WTC11 (cell line): ENCODE data around the gene SLC12A9. TPM values are rescaled to one million over a fixed set of nuclear protein-coding genes. Genes with fewer than 3 reads are reported as not detected.

Experiments used
- ATAC-seq: fragments of 200-7000 bp; cut with Tn5 transposase; 2 replicates; pipeline ENCODE4 v1.10.0; 2021; ENCODE audit warnings: mild to moderate bottlenecking, moderate library complexity
- CTCF ChIA-PET: fragments of 300-600 bp; sonication (Branson Sonifier 250); formaldehyde crosslinking; loops from one replicate; lab custom pipeline; 2021; ENCODE audit warnings: antibody characterized with exemption; lab: Charles Lee
- POLR2A ChIA-PET: fragments of 350-600 bp; sonication (Branson Sonifier 250); formaldehyde crosslinking; loops from one replicate; lab custom pipeline; 2021; ENCODE audit warnings: antibody characterized with exemption; lab: Charles Lee
- DNase-seq: peaks from one replicate; pipeline ENCODE4 v3.0.0; 2021; ENCODE audit warnings: low spot score
- H3K27ac Mint-ChIP-seq: 2 replicates; pipeline ENCODE4 v1.8.0; 2021; ENCODE audit warnings: mixed read lengths
- H3K27me3 Mint-ChIP-seq: 2 replicates; pipeline ENCODE4 v1.8.0; 2021; ENCODE audit warnings: low read depth, mild to moderate bottlenecking, moderate library complexity, mixed read lengths
- H3K36me3 Mint-ChIP-seq: 2 replicates; pipeline ENCODE4 v1.8.0; 2021; ENCODE audit warnings: mixed read lengths
- H3K4me1 Mint-ChIP-seq: 2 replicates; pipeline ENCODE4 v1.8.0; 2022; ENCODE audit warnings: mixed read lengths
- H3K4me3 Mint-ChIP-seq: 2 replicates; pipeline ENCODE4 v1.8.0; 2021; ENCODE audit warnings: mild to moderate bottlenecking, moderate library complexity, mixed read lengths
- H3K9me3 Mint-ChIP-seq: 2 replicates; pipeline ENCODE4 v1.8.0; 2021; ENCODE audit warnings: mixed read lengths
- ARID4B ChIP-seq: sonication (generic); formaldehyde crosslinking; IDR thresholded peaks from 2 replicates; pipeline ENCODE4 v1.8.0; 2023; ENCODE audit warnings: missing genetic modification reagents, mild to moderate bottlenecking, borderline replicate concordance
- ATF6 ChIP-seq: sonication (generic); formaldehyde crosslinking; IDR thresholded peaks from 2 replicates; pipeline ENCODE4 v1.8.1; 2023; ENCODE audit warnings: mild to moderate bottlenecking, missing genetic modification reagents
- ELF4 ChIP-seq: sonication (generic); formaldehyde crosslinking; IDR thresholded peaks from 2 replicates; pipeline ENCODE4 v1.8.1; 2022; ENCODE audit warnings: low read depth, mild to moderate bottlenecking, moderate library complexity, missing genetic modification reagents
- FOXJ3 ChIP-seq: sonication (generic); formaldehyde crosslinking; IDR thresholded peaks from 2 replicates; pipeline ENCODE4 v1.9.0; 2021; ENCODE audit warnings: missing genetic modification reagents, mild to moderate bottlenecking, borderline replicate concordance
- JAZF1 ChIP-seq: fragments of 250-450 bp; sonication (Bioruptor Pico); IDR thresholded peaks from 2 replicates; pipeline ENCODE4 v1.9.0; 2021; ENCODE audit warnings: moderate library complexity, mild to moderate bottlenecking, inconsistent platforms
- KAT7 ChIP-seq: sonication (generic); formaldehyde crosslinking; IDR thresholded peaks from 2 replicates; pipeline ENCODE4 v1.8.1; 2023; ENCODE audit warnings: missing genetic modification reagents, mild to moderate bottlenecking, borderline replicate concordance
- NFYB ChIP-seq: sonication (generic); formaldehyde crosslinking; conservative IDR thresholded peaks from 2 replicates; pipeline ENCODE4 v1.8.0; 2022; ENCODE audit warnings: low read depth, missing genetic modification reagents
- SMAD4 ChIP-seq: sonication (generic); formaldehyde crosslinking; IDR thresholded peaks from 2 replicates; pipeline ENCODE4 v1.8.0; 2022; ENCODE audit warnings: mild to moderate bottlenecking, missing genetic modification reagents
- STAT6 ChIP-seq: sonication (generic); formaldehyde crosslinking; conservative IDR thresholded peaks from 2 replicates; pipeline ENCODE4 v1.8.1; 2023; ENCODE audit warnings: mild to moderate bottlenecking, low read depth, missing genetic modification reagents, moderate library complexity
- ZNF121 ChIP-seq: sonication (generic); formaldehyde crosslinking; IDR thresholded peaks from 2 replicates; pipeline ENCODE4 v1.8.0; 2023; ENCODE audit warnings: missing genetic modification reagents
- ZNF232 ChIP-seq: sonication (generic); formaldehyde crosslinking; IDR thresholded peaks from 2 replicates; pipeline ENCODE4 v1.8.0; 2022; ENCODE audit warnings: mild to moderate bottlenecking, missing genetic modification reagents
- ZNF317 ChIP-seq: sonication (generic); formaldehyde crosslinking; IDR thresholded peaks from 2 replicates; pipeline ENCODE4 v1.8.1; 2023; ENCODE audit warnings: low read depth, mild to moderate bottlenecking, moderate library complexity, missing genetic modification reagents, borderline replicate concordance
- total RNA-seq: library from RNA; stranded (reverse); gene quantifications from 3 replicates; pipeline ENCODE4 v1.2.3, GENCODE V29; 2021
- TF ChIP-seq, protein P1 (sequence below): sonication (generic); formaldehyde crosslinking; IDR thresholded peaks from 2 replicates; pipeline ENCODE4 v1.8.0; 2023; ENCODE audit warnings: missing genetic modification reagents
- TF ChIP-seq, protein P2 (sequence below): sonication (generic); formaldehyde crosslinking; IDR thresholded peaks from 2 replicates; pipeline ENCODE4 v1.8.1; 2023; ENCODE audit warnings: mild to moderate bottlenecking, missing genetic modification reagents, borderline replicate concordance
- TF ChIP-seq, protein P3 (sequence below): sonication (generic); formaldehyde crosslinking; IDR thresholded peaks from 2 replicates; pipeline ENCODE4 v1.8.1; 2023; ENCODE audit warnings: mild to moderate bottlenecking, missing genetic modification reagents
- TF ChIP-seq, protein P4 (sequence below): sonication (generic); formaldehyde crosslinking; IDR thresholded peaks from 2 replicates; pipeline ENCODE4 v1.8.1; 2023; ENCODE audit warnings: mild to moderate bottlenecking, missing genetic modification reagents, moderate library complexity
- TF ChIP-seq, protein P5 (sequence below): sonication (generic); formaldehyde crosslinking; conservative IDR thresholded peaks from 2 replicates; pipeline ENCODE4 v1.8.1; 2022; ENCODE audit warnings: mild to moderate bottlenecking, missing genetic modification reagents
- TF ChIP-seq, protein P6 (sequence below): sonication (generic); formaldehyde crosslinking; IDR thresholded peaks from 2 replicates; pipeline ENCODE4 v1.8.1; 2023; ENCODE audit warnings: mild to moderate bottlenecking, missing genetic modification reagents, moderate library complexity

The SLC12A9 gene
- total RNA-seq, 1 experiment from 2014 or later: 39.3 TPM

- H3K9me3 Mint-ChIP-seq: no peaks in the 10 kb centered on the region
- peak overlapping the region; percentile 74 for H3K4me3 Mint-ChIP-seq
- POLR2A ChIA-PET: no interaction called here
- ATAC-seq (peak; percentile 6), DNase-seq (peak; percentile 57)
- CTCF ChIA-PET: interaction anchor here (1.0 to 3.2 kb wide), 14 partner anchors 15 to 337 kb away, joined by 3 to 30 read pairs (median 6); partner anchors contain the start of gene MUC3A
- H3K27me3 Mint-ChIP-seq: peaks cover 32% of the 10 kb centered on the region
- H3K36me3 Mint-ChIP-seq: no peaks in the 10 kb centered on the region
- H3K27ac Mint-ChIP-seq: no peak overlapping the region
- H3K4me1 Mint-ChIP-seq: peaks cover 34% of the 10 kb centered on the region
- TF ChIP-seq, protein P1, sequence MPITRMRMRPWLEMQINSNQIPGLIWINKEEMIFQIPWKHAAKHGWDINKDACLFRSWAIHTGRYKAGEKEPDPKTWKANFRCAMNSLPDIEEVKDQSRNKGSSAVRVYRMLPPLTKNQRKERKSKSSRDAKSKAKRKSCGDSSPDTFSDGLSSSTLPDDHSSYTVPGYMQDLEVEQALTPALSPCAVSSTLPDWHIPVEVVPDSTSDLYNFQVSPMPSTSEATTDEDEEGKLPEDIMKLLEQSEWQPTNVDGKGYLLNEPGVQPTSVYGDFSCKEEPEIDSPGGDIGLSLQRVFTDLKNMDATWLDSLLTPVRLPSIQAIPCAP: no peak
- TF ChIP-seq ZNF232 (CRISPR knock-in tag): 0 out of 2 replicates have a peak, but pooled peaks have one; percentile 50
- no peak for TF ChIP-seq ELF4
- TF ChIP-seq, protein P2, sequence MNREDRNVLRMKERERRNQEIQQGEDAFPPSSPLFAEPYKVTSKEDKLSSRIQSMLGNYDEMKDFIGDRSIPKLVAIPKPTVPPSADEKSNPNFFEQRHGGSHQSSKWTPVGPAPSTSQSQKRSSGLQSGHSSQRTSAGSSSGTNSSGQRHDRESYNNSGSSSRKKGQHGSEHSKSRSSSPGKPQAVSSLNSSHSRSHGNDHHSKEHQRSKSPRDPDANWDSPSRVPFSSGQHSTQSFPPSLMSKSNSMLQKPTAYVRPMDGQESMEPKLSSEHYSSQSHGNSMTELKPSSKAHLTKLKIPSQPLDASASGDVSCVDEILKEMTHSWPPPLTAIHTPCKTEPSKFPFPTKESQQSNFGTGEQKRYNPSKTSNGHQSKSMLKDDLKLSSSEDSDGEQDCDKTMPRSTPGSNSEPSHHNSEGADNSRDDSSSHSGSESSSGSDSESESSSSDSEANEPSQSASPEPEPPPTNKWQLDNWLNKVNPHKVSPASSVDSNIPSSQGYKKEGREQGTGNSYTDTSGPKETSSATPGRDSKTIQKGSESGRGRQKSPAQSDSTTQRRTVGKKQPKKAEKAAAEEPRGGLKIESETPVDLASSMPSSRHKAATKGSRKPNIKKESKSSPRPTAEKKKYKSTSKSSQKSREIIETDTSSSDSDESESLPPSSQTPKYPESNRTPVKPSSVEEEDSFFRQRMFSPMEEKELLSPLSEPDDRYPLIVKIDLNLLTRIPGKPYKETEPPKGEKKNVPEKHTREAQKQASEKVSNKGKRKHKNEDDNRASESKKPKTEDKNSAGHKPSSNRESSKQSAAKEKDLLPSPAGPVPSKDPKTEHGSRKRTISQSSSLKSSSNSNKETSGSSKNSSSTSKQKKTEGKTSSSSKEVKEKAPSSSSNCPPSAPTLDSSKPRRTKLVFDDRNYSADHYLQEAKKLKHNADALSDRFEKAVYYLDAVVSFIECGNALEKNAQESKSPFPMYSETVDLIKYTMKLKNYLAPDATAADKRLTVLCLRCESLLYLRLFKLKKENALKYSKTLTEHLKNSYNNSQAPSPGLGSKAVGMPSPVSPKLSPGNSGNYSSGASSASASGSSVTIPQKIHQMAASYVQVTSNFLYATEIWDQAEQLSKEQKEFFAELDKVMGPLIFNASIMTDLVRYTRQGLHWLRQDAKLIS: no peak
- TF ChIP-seq NFYB (CRISPR knock-in tag): no peak; the same call in 1 of the 2 replicates
- TF ChIP-seq ARID4B: no peak
- TF ChIP-seq STAT6 (CRISPR knock-in tag): no peak
- TF ChIP-seq KAT7 (CRISPR knock-in tag): no peak
- TF ChIP-seq JAZF1 (CRISPR knock-in tag): no peak
- TF ChIP-seq ZNF317: no peak
- TF ChIP-seq ZNF121 (CRISPR knock-in tag): no peak
- TF ChIP-seq ATF6 (CRISPR knock-in tag): no peak
- no peak for TF ChIP-seq FOXJ3 (CRISPR knock-in tag)
- TF ChIP-seq, protein P3, sequence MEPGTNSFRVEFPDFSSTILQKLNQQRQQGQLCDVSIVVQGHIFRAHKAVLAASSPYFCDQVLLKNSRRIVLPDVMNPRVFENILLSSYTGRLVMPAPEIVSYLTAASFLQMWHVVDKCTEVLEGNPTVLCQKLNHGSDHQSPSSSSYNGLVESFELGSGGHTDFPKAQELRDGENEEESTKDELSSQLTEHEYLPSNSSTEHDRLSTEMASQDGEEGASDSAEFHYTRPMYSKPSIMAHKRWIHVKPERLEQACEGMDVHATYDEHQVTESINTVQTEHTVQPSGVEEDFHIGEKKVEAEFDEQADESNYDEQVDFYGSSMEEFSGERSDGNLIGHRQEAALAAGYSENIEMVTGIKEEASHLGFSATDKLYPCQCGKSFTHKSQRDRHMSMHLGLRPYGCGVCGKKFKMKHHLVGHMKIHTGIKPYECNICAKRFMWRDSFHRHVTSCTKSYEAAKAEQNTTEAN (CRISPR knock-in tag): 0 out of 2 replicates have a peak, but pooled peaks have one; percentile 39
- no peak for TF ChIP-seq SMAD4 (CRISPR knock-in tag)
- TF ChIP-seq, protein P4, sequence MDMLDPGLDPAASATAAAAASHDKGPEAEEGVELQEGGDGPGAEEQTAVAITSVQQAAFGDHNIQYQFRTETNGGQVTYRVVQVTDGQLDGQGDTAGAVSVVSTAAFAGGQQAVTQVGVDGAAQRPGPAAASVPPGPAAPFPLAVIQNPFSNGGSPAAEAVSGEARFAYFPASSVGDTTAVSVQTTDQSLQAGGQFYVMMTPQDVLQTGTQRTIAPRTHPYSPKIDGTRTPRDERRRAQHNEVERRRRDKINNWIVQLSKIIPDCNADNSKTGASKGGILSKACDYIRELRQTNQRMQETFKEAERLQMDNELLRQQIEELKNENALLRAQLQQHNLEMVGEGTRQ: peak; percentile 57
- TF ChIP-seq, protein P5, sequence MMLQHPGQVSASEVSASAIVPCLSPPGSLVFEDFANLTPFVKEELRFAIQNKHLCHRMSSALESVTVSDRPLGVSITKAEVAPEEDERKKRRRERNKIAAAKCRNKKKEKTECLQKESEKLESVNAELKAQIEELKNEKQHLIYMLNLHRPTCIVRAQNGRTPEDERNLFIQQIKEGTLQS (CRISPR knock-in tag): 0 out of 2 replicates have a peak, but pooled peaks have one; percentile 16
- TF ChIP-seq, protein P6, sequence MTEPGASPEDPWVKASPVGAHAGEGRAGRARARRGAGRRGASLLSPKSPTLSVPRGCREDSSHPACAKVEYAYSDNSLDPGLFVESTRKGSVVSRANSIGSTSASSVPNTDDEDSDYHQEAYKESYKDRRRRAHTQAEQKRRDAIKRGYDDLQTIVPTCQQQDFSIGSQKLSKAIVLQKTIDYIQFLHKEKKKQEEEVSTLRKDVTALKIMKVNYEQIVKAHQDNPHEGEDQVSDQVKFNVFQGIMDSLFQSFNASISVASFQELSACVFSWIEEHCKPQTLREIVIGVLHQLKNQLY: no peak
These were observed 43.6 kb downstream of the SLC12A9 start for GRCh38 chr7:100895956-100896731.
